SIG-M5 (cell line): ENCODE data around the gene TMEM132E.

Experiments used
- DNase-seq: peaks from one replicate; lab custom pipeline; 2025; lab: John Stamatoyannopoulos, UW

The TMEM132E gene

DNA sequence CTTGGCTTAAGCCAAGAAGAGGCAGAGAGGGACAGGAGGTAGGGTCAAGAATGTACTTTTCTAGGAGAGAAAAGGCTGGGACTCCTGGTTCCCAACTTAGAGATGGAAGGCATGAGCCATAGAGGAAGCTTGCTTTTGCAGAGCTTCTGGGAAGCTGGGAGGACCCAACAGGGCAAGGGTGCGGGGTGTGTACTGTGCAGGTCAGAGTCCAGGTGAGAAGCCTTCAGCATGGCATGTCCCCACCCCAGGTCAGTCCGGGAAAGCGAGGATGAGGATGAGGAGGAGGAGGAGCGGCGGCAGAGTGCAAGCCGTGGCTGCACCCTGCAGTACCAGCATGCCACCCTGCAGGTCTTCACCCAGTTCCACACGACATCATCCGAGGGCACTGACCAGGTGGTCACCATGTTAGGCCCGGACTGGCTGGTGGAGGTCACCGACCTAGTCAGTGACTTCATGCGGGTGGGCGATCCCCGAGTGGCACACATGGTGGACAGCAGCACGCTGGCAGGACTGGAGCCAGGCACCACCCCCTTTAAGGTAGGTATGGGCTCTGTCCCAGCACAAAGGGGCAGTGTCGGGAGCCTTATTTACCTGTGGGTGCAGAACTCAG lies 55.3 kb downstream of the TMEM132E start:
- DNase-seq = no peak

DNA sequence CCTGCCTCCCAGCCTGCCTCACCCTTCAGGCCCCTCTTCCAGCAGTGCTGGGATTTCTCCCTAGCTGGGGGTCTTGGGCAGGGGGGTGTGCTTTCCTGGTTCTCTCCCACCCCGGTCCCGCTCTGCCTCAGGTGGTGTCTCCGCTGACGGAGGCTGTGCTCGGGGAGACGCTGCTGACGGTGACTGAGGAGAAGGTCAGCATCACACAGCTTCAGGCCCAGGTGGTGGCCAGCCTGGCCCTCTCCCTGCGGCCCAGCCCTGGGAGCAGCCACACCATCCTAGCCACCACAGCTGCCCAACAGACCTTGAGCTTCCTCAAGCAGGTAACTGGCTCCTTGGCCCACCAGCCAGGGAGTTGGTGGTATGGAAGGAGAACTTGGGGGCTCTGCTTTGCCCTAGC lies 56.5 kb downstream of the TMEM132E start:
- DNase-seq = no peak

DNA sequence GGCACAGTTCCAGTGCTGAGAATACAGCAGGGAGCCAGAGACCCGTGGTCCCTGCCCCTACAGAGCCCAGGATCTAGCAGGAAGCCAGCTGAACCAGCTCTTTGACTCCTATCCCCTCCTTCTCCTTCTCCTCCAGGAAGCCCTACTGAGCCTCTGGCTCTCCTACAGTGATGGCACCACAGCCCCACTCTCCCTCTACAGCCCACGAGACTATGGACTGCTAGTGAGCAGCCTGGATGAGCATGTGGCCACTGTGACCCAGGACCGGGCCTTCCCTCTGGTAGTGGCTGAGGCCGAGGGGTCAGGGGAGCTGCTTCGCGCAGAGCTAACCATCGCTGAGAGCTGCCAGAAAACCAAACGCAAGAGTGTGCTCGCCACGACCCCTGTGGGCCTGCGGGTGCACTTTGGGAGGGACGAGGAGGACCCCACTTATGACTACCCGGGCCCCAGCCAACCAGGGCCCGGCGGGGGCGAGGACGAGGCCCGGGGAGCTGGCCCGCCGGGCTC lies 57.7 kb downstream of the TMEM132E start:
- no peak for DNase-seq

DNA sequence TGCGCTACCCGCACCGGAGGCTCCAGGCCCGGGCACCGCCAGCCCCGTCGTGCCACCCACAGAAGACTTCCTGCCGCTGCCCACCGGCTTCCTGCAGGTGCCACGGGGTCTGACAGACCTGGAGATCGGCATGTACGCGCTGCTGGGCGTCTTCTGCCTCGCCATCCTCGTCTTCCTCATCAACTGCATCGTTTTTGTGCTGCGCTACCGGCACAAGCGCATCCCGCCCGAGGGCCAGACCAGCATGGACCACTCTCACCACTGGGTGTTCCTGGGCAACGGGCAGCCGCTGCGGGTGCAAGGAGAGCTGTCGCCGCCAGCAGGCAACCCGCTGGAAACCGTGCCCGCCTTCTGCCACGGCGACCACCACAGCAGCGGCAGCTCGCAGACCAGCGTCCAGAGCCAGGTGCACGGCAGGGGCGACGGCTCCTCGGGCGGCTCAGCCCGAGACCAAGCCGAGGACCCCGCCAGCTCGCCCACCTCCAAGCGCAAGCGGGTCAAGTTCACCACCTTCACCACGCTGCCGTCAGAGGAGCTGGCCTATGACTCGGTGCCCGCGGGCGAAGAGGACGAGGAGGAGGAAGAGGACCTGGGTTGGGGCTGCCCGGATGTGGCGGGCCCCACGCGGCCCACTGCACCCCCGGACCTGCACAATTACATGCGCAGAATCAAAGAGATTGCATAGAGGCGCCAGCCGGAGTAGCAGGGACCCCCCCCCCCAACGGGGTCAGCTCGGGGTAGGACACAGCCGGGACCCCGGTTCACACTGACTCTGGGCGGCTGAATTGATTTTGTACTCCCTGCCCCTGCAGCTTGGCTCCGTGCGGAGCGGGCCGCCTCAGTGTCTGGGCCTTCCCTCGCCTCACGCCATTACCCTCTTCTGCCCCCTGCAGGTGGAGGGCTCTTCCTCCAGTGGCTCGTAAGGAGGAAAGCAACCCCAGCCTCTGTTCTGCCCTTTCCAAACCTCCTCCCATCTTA lies 58.5 kb downstream of the TMEM132E start:
- no peak for DNase-seq

DNA sequence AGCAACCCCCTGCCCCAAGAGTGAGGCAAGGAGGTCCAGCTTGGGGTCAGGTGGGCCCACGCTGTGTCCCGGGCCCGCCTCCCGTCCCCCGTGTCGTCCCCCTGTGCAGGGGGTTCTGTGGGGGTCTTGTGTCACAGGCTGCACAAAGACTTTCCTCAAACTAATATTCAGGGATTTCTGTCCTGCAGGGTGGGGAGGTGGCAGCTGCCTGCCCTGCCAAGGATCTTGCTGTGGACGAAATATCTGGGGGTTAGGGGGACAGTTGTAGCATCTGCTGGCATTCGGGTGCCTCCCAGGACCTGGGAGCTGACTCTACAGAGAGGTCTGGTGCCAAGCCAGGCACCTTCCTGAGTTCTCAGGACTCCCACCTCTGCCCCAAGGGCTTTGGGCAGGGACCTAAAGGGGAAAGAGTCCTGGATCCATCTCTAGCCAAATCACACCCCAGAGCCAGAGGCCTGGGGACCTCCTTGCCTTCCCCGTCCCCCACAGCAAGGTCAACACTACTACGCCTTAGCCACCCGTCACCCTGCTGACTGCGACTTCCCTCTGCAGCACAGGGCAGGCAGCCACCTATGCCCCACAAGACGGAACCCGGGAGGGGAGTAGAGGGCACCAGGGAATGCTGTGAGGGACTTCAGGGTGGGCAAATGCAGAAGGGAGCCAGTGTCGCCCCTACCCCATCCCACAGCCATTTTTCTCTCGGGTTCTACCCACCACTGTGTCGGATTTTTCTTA lies 59.3 kb downstream of the TMEM132E start:
- no peak for DNase-seq

DNA sequence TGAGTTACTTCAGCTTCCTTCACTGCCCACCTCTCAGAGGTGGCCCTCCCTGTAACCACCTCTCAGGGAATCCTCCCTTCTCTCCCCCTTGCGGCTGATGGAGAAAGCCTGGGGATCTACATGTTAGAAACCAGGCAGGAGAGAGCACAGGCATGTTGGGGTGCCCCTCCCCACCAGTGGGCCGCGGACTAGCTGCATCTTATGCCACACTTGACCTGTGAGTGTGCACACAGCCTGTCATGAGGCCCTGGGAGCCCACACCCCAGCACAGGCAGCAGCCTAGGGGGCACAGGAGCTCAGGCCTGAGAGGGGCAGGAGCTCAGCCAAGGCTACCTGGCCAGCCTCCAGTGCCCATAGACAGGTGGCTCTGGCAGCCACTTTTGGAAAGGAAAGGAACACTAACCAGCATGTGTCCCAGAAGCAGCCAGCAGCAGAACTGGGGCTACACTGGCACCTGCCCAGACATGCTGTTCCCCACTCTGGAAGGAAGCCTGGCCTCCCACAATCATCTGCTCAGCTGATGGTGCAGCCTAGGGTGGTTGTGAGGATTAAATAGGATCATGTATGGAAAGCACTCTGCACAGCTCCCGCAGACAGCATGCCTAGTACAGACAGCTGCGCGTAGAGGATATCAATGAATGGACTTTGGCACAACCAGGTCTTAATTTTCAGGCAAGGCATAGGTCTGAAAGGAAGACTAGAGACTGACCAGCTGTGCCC lies 60.5 kb downstream of the TMEM132E start:
- no peak for DNase-seq

DNA sequence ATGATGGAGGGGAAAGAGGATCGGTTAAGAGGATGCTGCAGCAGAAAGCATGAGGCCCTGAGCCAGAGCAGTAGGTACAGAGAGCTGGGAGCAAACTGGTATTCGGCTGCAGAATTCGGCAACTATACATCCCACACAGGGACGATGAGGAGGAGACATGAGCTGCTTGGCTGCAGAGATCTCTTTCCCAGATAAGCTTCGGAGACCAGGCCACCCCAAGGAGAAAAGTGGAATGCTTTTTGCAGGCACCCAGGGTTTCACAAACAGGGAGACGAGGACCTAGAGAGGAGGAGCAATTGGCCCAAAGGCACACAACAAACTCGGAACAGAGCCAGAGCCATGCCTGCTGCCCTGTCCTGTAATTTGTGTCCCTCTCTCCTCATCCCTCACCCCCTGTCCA lies 62.0 kb downstream of the TMEM132E start:
- no peak for DNase-seq

DNA sequence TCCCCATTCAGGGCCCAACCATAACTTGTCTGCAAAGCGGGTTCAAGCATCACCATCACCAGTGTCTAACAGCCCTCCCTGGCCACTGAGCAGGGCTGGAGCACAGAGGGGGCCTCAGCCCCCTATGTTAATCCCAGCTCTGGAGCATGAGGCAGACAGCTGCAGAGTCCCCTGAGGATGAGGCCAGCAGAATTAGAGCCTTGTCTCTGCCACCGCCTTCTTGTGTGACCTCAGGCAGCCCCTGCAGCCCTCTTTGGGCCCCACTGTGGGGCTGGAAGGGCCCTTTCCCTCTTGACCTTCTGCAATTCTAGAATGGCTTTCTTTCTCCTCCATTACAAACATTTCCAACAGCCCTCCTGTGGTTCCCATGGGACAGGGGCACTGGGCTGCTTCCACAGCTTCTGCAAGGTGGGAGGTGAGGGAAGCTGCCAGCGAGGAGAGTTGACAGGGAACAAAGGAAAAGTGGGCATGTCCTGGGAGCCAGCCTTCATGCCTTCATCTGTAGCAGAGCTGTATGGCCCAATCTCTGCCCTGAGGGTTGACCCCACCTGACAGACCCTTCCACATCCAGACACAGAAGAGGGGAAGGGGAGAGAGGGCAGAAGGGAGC lies 65.7 kb downstream of the TMEM132E start:
- DNase-seq = no peak

DNA sequence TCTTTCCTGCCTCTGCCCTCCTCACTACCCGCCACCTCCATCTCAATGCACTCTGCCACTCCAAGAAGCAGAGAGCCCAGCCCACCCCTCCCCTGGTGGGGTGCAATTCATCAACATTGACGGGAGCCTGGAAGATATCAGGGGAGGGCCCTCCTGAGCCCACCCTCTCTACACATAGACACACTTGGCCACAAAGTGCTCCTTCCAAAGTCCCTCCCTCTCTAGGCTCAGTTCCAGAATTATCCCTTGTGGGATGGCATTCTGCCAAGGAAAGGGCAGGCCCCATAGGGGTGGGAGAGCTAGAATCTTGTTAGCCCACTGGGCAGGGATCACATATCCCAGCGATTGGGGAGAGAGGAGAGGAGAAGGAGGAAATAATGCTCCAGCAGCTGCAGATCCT lies 66.2 kb downstream of the TMEM132E start:
- DNase-seq = no peak

DNA sequence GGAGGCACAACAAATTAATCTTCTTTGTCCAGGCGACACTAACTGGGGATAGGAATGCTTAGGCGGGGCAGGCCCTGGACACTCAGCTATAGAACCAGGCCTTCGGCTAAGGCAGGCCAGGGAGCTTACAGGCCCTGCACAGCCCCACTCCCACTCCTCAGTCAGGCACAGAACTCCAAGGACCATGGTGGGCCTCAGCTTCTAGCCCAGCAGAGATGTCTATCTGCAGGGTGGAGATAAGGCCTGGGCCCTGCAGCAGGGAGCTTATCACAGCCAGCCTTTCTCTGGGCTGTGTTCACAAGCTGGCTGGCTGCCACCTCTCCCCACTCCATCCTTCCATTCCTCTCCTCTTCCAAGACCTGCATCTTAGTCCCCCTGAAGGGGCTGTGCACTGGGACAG lies 68.1 kb downstream of the TMEM132E start:
- DNase-seq = no peak

DNA sequence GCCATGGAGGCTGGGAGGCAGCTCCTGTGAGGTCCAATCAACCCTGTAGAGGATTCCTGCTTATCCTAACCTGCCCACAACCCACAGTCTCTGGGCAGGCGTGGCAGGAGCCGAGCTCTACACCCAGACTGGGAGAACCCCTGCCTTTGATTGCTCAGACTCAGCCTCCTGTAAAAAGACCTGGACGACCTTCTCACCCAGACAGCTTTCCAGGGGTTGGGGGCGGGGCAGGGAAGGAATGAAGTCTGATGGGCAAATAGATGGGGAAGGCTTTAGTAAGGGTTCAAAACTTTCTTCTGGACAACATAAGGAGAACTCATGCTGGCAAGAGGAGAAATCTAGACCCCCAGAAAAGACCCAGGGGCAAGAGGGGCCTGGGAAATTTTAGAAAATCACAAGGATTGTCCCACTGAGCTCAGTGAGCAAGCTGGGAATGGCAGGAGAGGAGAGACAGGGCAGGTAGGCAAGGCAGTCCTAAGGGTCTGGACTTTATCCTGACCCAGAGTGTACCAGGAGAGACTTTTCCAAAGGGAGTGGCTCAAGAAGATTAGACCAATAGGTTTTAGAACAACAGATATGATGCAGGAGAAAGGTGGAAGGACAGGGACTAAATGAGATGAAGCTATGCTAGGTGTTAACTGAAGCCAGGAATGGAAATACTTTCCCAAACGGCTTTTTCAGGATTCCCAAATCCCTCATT lies 70.8 kb downstream of the TMEM132E start:
- no peak for DNase-seq

DNA sequence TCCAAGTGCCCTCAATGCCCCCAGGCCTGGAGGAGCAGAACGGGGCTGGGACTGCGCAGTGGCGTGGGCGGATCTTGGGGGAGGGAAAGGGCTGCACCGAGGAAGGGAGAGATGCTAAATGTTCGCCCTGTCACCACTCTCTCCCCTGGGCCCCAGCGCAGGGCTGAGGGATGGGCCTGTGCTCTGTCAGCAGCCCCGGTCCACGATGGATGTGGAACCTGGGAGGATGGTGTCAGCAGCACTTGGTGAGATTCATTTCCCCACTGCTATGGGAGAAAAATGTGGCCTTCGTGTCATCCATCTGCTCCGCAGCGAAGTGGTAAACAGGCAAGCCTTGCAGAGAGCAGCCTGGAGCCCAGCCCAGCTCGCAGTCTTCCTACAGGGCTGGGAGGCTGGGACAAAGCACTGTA lies 72.0 kb downstream of the TMEM132E start:
- no peak for DNase-seq

DNA sequence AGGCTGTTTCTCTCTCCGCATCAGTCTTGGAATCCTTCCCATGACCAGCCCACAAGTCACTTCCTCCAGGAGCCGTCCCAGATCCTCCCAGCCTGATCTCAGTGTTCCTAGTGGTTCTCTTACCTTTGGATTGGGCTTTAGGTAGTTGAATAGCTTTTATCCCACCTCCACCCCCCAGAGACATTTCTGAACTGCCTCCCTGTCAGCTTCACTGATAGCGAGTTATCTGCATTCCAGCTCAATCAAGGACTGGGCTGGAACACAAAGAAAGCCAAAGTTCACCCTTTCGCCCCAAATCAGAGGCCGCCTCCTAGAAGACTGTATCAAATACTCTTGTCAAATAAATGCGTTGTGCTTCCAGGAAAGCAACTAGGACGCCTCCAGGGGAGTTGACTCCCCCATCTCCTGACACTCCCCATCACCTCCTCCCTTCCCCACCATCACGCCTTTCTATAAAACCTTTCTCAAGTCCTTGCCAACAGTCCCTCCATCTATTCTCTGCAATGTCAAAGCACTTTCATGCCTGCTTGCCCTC lies 72.7 kb downstream of the TMEM132E start:
- no peak for DNase-seq

DNA sequence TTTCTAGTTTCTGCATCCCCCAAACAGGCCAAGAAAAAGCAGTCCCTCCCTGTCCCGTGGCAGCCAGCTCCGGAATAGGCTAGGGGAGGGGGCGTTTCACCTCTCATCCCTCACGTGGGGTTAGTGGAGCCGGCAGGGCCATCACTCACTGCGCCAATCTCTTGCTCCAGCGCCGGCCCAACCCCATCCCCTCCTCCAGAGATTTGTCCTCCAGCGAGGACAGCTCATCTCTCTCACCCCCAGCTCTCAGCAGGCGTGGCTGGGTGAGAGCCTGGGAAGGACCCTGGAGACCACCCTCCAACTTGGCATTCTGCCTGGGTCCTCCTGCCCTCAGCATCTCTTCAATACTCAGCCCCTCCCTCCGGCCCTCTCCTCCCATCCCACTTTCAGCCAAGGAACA lies 74.1 kb downstream of the TMEM132E start:
- no peak for DNase-seq

DNA sequence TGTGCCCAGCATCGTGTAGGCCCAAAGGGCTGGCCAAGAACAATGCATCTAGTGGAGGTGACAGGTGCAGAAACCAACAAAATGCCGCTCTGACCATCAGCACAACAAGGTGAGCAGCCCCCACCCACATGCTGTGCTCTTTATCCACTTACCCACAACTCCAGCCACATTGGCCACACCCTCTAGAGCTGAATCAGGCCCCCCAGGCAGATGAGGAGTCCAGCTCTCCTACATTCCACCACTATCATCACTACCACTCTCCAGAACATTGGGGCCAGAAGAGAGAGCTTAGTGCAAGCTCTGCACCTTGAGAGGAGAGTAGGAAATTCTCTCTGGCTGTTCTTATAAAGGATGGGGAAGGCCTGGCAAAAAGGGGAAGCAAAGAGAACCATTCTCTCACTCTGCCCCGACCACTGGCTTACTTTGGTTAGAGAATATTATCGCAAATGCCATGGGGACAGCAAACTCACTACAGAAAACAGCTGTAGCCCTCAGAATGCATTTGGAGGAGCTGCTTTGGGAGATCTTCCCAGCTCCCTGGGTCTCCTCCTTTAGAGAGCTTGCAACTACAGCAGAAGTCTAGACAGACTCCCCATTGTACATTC lies 75.0 kb downstream of the TMEM132E start:
- no peak for DNase-seq

DNA sequence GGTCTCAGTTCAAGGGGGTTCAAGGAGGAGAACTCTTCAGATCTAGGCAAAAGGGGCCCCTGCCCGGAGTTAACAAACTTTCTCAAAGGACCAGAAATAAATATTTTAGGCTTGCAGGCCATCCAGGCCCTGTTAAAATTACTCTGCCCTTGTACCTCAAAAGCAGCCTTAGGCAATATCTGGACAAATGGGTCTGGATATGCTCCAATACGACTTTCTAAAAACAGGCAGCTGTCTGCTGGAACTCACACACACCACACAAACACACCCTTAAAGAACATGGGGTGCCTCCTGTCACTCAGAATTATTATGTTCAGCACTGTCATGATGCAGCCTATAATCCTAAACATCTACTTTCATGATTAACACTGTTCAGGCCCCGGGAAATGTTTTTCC lies 75.5 kb downstream of the TMEM132E start:
- DNase-seq = no peak

DNA sequence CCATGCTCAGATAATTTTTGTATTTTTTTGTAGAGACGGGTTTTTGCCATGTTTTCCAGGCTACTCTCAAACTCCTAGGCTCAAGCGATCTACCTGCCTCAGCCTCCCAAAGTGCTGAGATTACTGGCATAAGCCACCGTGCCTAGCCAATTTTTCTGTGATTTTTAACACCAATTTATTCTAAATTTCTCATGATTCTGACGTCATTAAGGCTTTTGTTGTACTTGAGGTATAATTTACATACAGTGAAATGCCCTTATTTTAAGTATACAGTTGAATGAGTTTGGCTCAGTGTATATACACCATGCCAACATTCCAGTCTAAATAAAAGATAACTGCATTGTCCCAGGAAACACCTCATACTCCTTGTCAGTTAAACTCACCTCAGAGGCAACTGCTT lies 77.4 kb downstream of the TMEM132E start:
- DNase-seq = no peak

DNA sequence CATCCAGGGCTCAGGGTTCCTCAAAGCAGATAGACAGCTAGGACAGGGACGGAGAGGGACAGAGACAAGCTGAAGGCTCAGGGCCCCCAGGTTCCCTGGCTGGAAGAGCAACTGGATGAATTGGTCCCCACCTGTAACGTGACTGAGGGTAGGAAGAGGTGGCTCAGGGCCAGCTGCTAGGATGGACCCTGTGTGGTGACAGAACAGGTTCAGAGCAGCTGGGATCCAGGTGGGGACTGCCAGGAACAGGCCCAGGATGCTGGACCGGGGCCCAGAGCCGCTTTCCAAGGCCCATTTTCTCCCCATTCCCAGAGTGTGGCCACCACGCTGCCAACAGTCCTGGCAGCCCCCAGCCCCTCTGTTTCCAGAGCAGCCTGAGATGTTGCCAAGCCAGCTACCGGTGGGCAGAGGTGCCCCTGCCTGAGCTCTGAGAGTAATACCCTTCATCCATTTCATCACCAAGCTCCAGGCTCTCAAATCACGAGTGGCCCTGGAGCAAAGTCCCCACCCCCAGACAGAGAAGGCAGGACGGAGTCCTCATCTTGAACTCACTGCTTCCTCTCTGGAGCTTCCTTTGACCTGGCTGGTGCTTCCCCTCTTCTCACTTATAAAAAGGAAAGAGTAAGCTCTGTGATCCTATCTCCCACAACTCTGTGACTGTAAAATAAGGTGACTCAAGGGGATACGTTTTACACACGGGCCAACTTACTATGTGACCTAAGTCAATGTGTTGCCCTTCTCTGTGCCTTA lies 79.6 kb downstream of the TMEM132E start:
- no peak for DNase-seq

DNA sequence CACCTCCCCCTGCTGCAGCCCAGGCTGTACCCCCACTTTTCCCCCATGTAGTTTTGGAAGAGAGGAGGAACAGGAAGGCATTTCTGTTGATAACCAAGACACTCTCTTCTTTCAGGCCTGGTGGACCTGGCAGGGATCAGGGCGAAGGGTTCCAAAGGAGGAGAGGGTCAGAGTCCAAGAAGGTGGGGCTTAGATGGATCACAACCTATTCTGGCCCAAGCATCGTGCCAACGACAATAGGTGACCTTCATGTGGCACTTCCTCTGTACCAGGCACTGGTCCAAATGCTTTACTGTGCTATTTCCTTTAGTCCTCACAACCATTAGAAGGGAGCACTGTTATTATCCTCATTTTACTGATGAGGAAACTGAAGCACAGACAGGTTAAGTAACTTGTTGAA lies 84.3 kb downstream of the TMEM132E start:
- no peak for DNase-seq
